Measurements from ENCODE around the gene ARHGEF26. TPM values are rescaled to one million over a fixed set of nuclear protein-coding genes. Genes with fewer than 3 reads are reported as not detected.

The ARHGEF26 gene
- total RNA-seq, 2 experiments from 2014 or later: 0.08 TPM; not detected in 1

DNA sequence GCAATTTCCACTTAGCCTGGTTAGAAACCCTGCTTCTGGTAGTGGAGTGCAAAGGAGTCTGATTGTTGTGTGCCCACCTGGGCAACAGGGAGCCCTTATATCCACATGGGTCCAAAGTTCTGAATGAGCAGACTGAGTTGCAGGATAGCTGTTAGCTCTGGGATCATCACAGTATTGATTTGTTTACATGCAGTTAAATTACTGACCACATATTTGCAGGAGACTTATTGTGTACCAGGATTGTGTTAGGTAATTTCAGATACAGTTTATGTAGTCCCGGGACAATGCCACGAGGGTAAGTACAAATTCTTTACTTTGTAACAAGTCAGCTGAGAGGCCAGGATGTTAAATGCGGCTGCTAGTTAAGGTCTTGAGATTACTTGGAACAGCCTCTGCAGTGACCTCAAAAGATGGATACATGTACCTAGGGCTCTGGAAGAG is 18.8 kb downstream of the ARHGEF26 start:
- H3K4me3 ChIP-seq (ENCODE audit: low read length): no peak overlapping the region
- no peaks in the 10 kb centered on the region for H3K36me3 Mint-ChIP-seq (ENCODE audit: low read depth)
- ATAC-seq (ENCODE audit: poor library complexity): no peak
- H3K27me3 Mint-ChIP-seq: peaks cover 17% of the 10 kb centered on the region
- no peaks in the 10 kb centered on the region for H3K9me3 ChIP-seq (ENCODE audit: control insufficient read depth in 1 of 2, insufficient read depth in 1 of 2, low read length in 2 of 2)
- no peak overlapping the region for H3K4me3 Mint-ChIP-seq
- ChIA-PET CTCF (no interaction called here), POLR2A (no interaction called here)
- DNase-seq: no peak
- intact Hi-C loops (cut with DNase I, micrococcal nuclease): no loop called here
- H3K27ac ChIP-seq (ENCODE audit: low read depth in 1 of 2, low read length in 2 of 2): no peak overlapping the region
- H3K27me3 ChIP-seq (ENCODE audit: control insufficient read depth in 1 of 2, insufficient read depth in 2 of 2, low read length in 2 of 2): no peaks in the 10 kb centered on the region
- no peaks in the 10 kb centered on the region for H3K36me3 ChIP-seq (ENCODE audit: insufficient read depth, low read length)
- no peaks in the 10 kb centered on the region for H3K4me1 Mint-ChIP-seq (ENCODE audit: low read depth)
- TF ChIP-seq, protein P1, sequence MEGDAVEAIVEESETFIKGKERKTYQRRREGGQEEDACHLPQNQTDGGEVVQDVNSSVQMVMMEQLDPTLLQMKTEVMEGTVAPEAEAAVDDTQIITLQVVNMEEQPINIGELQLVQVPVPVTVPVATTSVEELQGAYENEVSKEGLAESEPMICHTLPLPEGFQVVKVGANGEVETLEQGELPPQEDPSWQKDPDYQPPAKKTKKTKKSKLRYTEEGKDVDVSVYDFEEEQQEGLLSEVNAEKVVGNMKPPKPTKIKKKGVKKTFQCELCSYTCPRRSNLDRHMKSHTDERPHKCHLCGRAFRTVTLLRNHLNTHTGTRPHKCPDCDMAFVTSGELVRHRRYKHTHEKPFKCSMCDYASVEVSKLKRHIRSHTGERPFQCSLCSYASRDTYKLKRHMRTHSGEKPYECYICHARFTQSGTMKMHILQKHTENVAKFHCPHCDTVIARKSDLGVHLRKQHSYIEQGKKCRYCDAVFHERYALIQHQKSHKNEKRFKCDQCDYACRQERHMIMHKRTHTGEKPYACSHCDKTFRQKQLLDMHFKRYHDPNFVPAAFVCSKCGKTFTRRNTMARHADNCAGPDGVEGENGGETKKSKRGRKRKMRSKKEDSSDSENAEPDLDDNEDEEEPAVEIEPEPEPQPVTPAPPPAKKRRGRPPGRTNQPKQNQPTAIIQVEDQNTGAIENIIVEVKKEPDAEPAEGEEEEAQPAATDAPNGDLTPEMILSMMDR (IDR thresholded peaks at IDR 0.05): no peak
- no peaks in the 10 kb centered on the region for H3K4me1 ChIP-seq (ENCODE audit: insufficient read depth, low read length)
- H3K27ac Mint-ChIP-seq: no peak overlapping the region
- H3K9me3 Mint-ChIP-seq: no peaks in the 10 kb centered on the region

DNA sequence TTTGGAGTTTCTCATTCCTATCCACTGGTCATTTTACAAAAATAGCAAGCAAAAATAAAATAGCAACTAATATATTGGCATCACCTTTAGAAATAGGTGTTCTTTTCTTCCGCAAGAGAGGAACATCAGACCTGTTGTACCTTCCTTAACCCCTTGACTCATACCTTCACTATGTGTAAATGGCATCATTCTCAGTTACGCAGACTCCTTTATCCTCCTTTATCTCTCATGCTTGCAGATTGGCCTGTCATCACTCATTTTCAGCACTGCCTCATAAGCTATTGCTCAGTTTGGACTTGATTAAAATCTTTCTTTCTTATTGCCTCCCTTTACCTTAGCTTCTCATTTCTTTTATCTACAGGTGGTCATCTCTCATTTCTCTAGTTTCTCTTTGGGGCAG is 21.4 kb downstream of the ARHGEF26 start:
- no peak overlapping the region for H3K4me3 ChIP-seq (ENCODE audit: low read length)
- ATAC-seq (ENCODE audit: poor library complexity) (no peak), DNase-seq (no peak)
- no peaks in the 10 kb centered on the region for H3K36me3 ChIP-seq (ENCODE audit: insufficient read depth, low read length)
- no peaks in the 10 kb centered on the region for H3K4me1 ChIP-seq (ENCODE audit: insufficient read depth, low read length)
- H3K27me3 Mint-ChIP-seq: peaks cover 17% of the 10 kb centered on the region
- H3K27ac Mint-ChIP-seq: no peak overlapping the region
- ChIA-PET POLR2A (no interaction called here), CTCF (no interaction called here)
- no peaks in the 10 kb centered on the region for H3K4me1 Mint-ChIP-seq (ENCODE audit: low read depth)
- H3K9me3 Mint-ChIP-seq: no peaks in the 10 kb centered on the region
- no peak overlapping the region for H3K4me3 Mint-ChIP-seq
- H3K27me3 ChIP-seq (ENCODE audit: control insufficient read depth in 1 of 2, insufficient read depth in 2 of 2, low read length in 2 of 2): no peaks in the 10 kb centered on the region
- no peaks in the 10 kb centered on the region for H3K9me3 ChIP-seq (ENCODE audit: control insufficient read depth in 1 of 2, insufficient read depth in 1 of 2, low read length in 2 of 2)
- TF ChIP-seq, protein P1 (IDR thresholded peaks at IDR 0.05): no peak
- no peaks in the 10 kb centered on the region for H3K36me3 Mint-ChIP-seq (ENCODE audit: low read depth)
- H3K27ac ChIP-seq (ENCODE audit: low read depth in 1 of 2, low read length in 2 of 2): no peak overlapping the region
- intact Hi-C loops (cut with DNase I, micrococcal nuclease): no loop called here

DNA sequence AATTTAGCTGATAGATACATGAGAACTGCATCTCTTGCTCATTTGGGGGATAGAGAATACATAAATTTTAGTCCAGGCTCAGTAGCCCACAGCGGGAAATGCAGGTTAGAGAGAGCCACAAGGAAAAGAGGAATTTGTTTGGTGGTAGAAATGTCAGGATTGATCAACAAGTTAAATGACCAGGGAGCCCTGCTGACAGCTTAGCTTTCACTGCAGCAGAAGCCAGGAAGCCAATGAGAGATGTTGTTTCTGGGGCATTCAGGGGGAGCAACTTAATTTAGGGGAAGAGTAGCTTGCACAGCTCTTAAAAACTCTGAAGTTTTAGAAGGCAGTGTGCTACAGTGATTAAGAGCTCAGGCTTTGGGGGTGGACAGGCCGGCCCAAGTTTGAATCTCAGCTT is 22.7 kb downstream of the ARHGEF26 start:
- intact Hi-C loops (cut with DNase I, micrococcal nuclease): no loop called here
- H3K27ac ChIP-seq (ENCODE audit: low read depth in 1 of 2, low read length in 2 of 2): no peak overlapping the region
- Mint-ChIP-seq H3K27ac (no peak overlapping the region), H3K9me3 (no peaks in the 10 kb centered on the region), H3K4me1 (ENCODE audit: low read depth) (no peaks in the 10 kb centered on the region), H3K27me3 (peaks cover 16% of the 10 kb centered on the region), H3K36me3 (ENCODE audit: low read depth) (no peaks in the 10 kb centered on the region), H3K4me3 (no peak overlapping the region)
- no peaks in the 10 kb centered on the region for H3K9me3 ChIP-seq (ENCODE audit: control insufficient read depth in 1 of 2, insufficient read depth in 1 of 2, low read length in 2 of 2)
- TF ChIP-seq, protein P1 (IDR thresholded peaks at IDR 0.05): no peak
- POLR2A ChIA-PET: no interaction called here
- H3K36me3 ChIP-seq (ENCODE audit: insufficient read depth, low read length): no peaks in the 10 kb centered on the region
- ATAC-seq (ENCODE audit: poor library complexity) (no peak), DNase-seq (no peak)
- CTCF ChIA-PET: no interaction called here
- H3K4me3 ChIP-seq (ENCODE audit: low read length): no peak overlapping the region
- H3K27me3 ChIP-seq (ENCODE audit: control insufficient read depth in 1 of 2, insufficient read depth in 2 of 2, low read length in 2 of 2): no peaks in the 10 kb centered on the region
- H3K4me1 ChIP-seq (ENCODE audit: insufficient read depth, low read length): no peaks in the 10 kb centered on the region

Measured in CD4-positive, alpha-beta T cell (primary cell).